Measurements from ENCODE around the gene FGF1.
A peak's percentile ranks its signal among the peaks of the same experiment; 100 is the strongest.

FGF1 gene

GRCh38 chr5:142548739-142549275, 137.1 kb downstream of the FGF1 start:
- Histone ChIP-seq H3K4me3 (ENCODE audit: low read depth, low read length, poor library complexity, severe bottlenecking) (no peak overlapping the region), H3K9ac (ENCODE audit: low read length) (no peak overlapping the region), H3F3A (ENCODE audit: insufficient read depth, low read length) (no peaks in the 10 kb centered on the region), H3K4me1 (ENCODE audit: insufficient read depth, low read length, severe bottlenecking) (no peaks in the 10 kb centered on the region), H3K36me3 (ENCODE audit: insufficient read depth, low read length) (no peaks in the 10 kb centered on the region), H3K4me2 (ENCODE audit: low read length) (no peak overlapping the region), H3K9me2 (ENCODE audit: low read depth, low read length) (no peaks in the 10 kb centered on the region), H2AFZ (ENCODE audit: low read length) (no peak overlapping the region), H3K79me2 (ENCODE audit: insufficient read depth, low read length) (no peaks in the 10 kb centered on the region), H3K9me3 (ENCODE audit: low read length) (no peaks in the 10 kb centered on the region), H4K20me1 (ENCODE audit: insufficient read depth, low read length) (no peaks in the 10 kb centered on the region), H3K27ac (ENCODE audit: low read depth, low read length, poor library complexity, severe bottlenecking) (no peak overlapping the region), H3K27me3 (ENCODE audit: insufficient read depth, low read length) (no peaks in the 10 kb centered on the region; the same call in 1 of the 2 replicates)
- TF ChIP-seq CTCF (IDR thresholded peaks at IDR 0.05; ENCODE audit: low read length) (peak; percentile 56), EZH2 (IDR thresholded peaks at IDR 0.05; ENCODE audit: borderline replicate concordance, low read length) (no peak)

- H4K20me1 ChIP-seq (ENCODE audit: insufficient read depth, low read length) = no peaks in the 10 kb centered on the region
- H3K79me2 ChIP-seq (ENCODE audit: insufficient read depth, low read length) = no peaks in the 10 kb centered on the region
- H3K4me2 ChIP-seq (ENCODE audit: low read length) = no peak overlapping the region
- H3K4me1 ChIP-seq (ENCODE audit: insufficient read depth, low read length, severe bottlenecking) = no peaks in the 10 kb centered on the region
- no peak for TF ChIP-seq CTCF (IDR thresholded peaks at IDR 0.05; ENCODE audit: low read length)
- no peak for TF ChIP-seq EZH2 (IDR thresholded peaks at IDR 0.05; ENCODE audit: borderline replicate concordance, low read length)
- no peak overlapping the region for H2AFZ ChIP-seq (ENCODE audit: low read length)
- H3K9ac ChIP-seq (ENCODE audit: low read length) = no peak overlapping the region
- H3K9me2 ChIP-seq (ENCODE audit: low read depth, low read length) = no peaks in the 10 kb centered on the region
- no peaks in the 10 kb centered on the region for H3K36me3 ChIP-seq (ENCODE audit: insufficient read depth, low read length)
- no peaks in the 10 kb centered on the region; the same call in 1 of the 2 replicates for H3K27me3 ChIP-seq (ENCODE audit: insufficient read depth, low read length)
- H3K4me3 ChIP-seq (ENCODE audit: low read depth, low read length, poor library complexity, severe bottlenecking) = no peak overlapping the region
- no peaks in the 10 kb centered on the region for H3K9me3 ChIP-seq (ENCODE audit: low read length)
- no peaks in the 10 kb centered on the region for H3F3A ChIP-seq (ENCODE audit: insufficient read depth, low read length)
- no peak overlapping the region for H3K27ac ChIP-seq (ENCODE audit: low read depth, low read length, poor library complexity, severe bottlenecking)
Observed at GRCh38 chr5:142547445-142548380, 138.2 kb downstream of the FGF1 start.

- no peak overlapping the region for H3K27ac ChIP-seq (ENCODE audit: low read depth, low read length, poor library complexity, severe bottlenecking)
- no peaks in the 10 kb centered on the region for H3K79me2 ChIP-seq (ENCODE audit: insufficient read depth, low read length)
- no peaks in the 10 kb centered on the region for H3F3A ChIP-seq (ENCODE audit: insufficient read depth, low read length)
- no peaks in the 10 kb centered on the region for H3K36me3 ChIP-seq (ENCODE audit: insufficient read depth, low read length)
- H3K4me3 ChIP-seq (ENCODE audit: low read depth, low read length, poor library complexity, severe bottlenecking) = no peak overlapping the region
- no peaks in the 10 kb centered on the region for H3K4me1 ChIP-seq (ENCODE audit: insufficient read depth, low read length, severe bottlenecking)
- H3K9me2 ChIP-seq (ENCODE audit: low read depth, low read length) = no peaks in the 10 kb centered on the region
- no peak overlapping the region for H3K9ac ChIP-seq (ENCODE audit: low read length)
- no peak overlapping the region for H2AFZ ChIP-seq (ENCODE audit: low read length)
- no peak overlapping the region for H3K4me2 ChIP-seq (ENCODE audit: low read length)
- H4K20me1 ChIP-seq (ENCODE audit: insufficient read depth, low read length) = no peaks in the 10 kb centered on the region
- no peaks in the 10 kb centered on the region; the same call in 1 of the 2 replicates for H3K27me3 ChIP-seq (ENCODE audit: insufficient read depth, low read length)
- TF ChIP-seq EZH2 (IDR thresholded peaks at IDR 0.05; ENCODE audit: borderline replicate concordance, low read length) (no peak), CTCF (IDR thresholded peaks at IDR 0.05; ENCODE audit: low read length) (no peak)
- H3K9me3 ChIP-seq (ENCODE audit: low read length) = no peaks in the 10 kb centered on the region
Observed at GRCh38 chr5:142545650-142546322, 140.1 kb downstream of the FGF1 start.
